Cardiac muscle cell (in vitro differentiated cells and primary cell): ENCODE measurements around the gene FRMD5. TPM values are rescaled to one million over a fixed set of nuclear protein-coding genes. Genes with fewer than 3 reads are reported as not detected.
A peak's percentile ranks its signal among the peaks of the same experiment; 100 is the strongest.

Source experiments
- DNase-seq, 2 donors: peaks; one replicate each; pipeline versions ENCODE4 v3.0.0 to v3.0.0-alpha.2; 2010 to 2017; ENCODE audit warnings: low read depth in 1 of 2, low spot score in 1 of 2
- H3K27ac ChIP-seq: fragments of 200-600 bp; sonication (generic); 2 replicates; pipeline ENCODE4 v1.5.1; 2016
- H3K27me3 ChIP-seq: fragments of 200-600 bp; sonication (generic); 2 replicates; pipeline ENCODE4 v1.6.0; 2016; ENCODE audit warnings: control low read depth
- H3K36me3 ChIP-seq: fragments of 200-600 bp; sonication (generic); 2 replicates; pipeline ENCODE4 v1.5.1; 2016; ENCODE audit warnings: control low read depth
- H3K4me1 ChIP-seq: fragments of 200-600 bp; sonication (generic); 2 replicates; pipeline ENCODE4 v1.8.1; 2017; ENCODE audit warnings: low read depth, mild to moderate bottlenecking, mixed run types
- H3K4me3 ChIP-seq: fragments of 200-600 bp; sonication (generic); 2 replicates; pipeline ENCODE4 v1.5.1; 2016; ENCODE audit warnings: mild to moderate bottlenecking
- H3K9me3 ChIP-seq: fragments of 200-600 bp; sonication (generic); 2 replicates; pipeline ENCODE4 v1.5.1; 2017; ENCODE audit warnings: low read depth, mild to moderate bottlenecking, control low read depth
- polyA plus RNA-seq: library from polyadenylated mRNA; unstranded; fragments of >200 nt; fragmentation: Nextera tagmentation; extraction: Ambion mirVana; gene quantifications from 2 replicates; pipeline ENCODE4 v1.2.1, GENCODE V29; 2016
- total RNA-seq: library from RNA; depleted of rRNA; stranded (reverse); fragments of >200 nt; gene quantifications from 2 replicates; pipeline ENCODE4 v1.2.3, GENCODE V29; 2016
- TF ChIP-seq, protein P1 (sequence below): IDR thresholded peaks from 2 replicates; pipeline ENCODE4 v1.5.1; 2012; ENCODE audit warnings: low read depth, mild to moderate bottlenecking, low read length

The FRMD5 gene
- total and polyA plus RNA-seq, 2 experiments from 2014 or later, result 26.8 to 59.7 TPM

DNA sequence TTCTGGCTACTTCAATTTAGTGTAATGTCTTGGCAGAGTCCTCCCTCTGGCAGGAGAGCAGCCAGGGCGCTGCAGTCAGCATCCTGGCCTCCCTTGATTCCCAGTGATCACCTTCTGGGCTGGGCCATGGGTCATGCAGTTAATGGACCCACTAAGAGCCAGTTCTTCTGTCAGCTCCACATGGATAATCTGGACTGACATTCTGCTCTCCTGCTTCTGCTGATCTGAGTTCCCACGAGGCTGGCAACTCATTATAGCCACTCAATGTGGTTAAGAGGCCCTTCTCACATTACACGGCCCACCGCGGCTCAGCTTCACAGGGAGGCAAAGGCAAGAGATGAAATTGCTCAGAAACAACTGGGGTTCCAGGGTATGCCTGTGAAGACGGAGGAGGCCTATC, 274.3 kb downstream of the FRMD5 start:
- H3K27ac ChIP-seq, result peak overlapping the region; percentile 49
- no peak overlapping the region for H3K4me3 ChIP-seq
- peak in 1 of 2 donors; percentile 83 for DNase-seq
- H3K4me1 ChIP-seq, result peaks cover 25% of the 10 kb centered on the region
- H3K36me3 ChIP-seq, result no peaks in the 10 kb centered on the region
- TF ChIP-seq, protein P1, sequence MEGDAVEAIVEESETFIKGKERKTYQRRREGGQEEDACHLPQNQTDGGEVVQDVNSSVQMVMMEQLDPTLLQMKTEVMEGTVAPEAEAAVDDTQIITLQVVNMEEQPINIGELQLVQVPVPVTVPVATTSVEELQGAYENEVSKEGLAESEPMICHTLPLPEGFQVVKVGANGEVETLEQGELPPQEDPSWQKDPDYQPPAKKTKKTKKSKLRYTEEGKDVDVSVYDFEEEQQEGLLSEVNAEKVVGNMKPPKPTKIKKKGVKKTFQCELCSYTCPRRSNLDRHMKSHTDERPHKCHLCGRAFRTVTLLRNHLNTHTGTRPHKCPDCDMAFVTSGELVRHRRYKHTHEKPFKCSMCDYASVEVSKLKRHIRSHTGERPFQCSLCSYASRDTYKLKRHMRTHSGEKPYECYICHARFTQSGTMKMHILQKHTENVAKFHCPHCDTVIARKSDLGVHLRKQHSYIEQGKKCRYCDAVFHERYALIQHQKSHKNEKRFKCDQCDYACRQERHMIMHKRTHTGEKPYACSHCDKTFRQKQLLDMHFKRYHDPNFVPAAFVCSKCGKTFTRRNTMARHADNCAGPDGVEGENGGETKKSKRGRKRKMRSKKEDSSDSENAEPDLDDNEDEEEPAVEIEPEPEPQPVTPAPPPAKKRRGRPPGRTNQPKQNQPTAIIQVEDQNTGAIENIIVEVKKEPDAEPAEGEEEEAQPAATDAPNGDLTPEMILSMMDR, result no peak
- no peaks in the 10 kb centered on the region for H3K9me3 ChIP-seq
- H3K27me3 ChIP-seq, result no peaks in the 10 kb centered on the region

DNA sequence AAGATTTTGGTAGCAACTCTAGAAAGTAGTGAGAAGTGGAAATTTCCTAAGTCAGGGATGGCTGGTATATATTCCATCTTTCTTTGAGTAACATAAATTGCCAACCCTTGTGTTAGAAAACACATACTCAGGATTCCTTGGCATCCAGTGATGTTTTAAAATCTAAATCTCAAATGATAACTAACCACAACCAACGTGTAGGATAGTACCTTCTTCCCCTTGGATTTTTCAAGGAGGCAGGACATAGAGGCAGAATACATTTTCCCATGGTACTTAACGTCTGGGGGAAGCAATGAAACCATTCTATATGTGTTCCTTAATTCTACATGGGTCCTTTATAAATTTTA, 274.8 kb downstream of the FRMD5 start:
- Histone ChIP-seq H3K27me3 (no peaks in the 10 kb centered on the region), H3K36me3 (no peaks in the 10 kb centered on the region), H3K27ac (no peak overlapping the region), H3K9me3 (no peaks in the 10 kb centered on the region), H3K4me1 (peaks cover 22% of the 10 kb centered on the region), H3K4me3 (no peak overlapping the region)
- DNase-seq, result peak in 1 of 2 donors; percentile 43
- TF ChIP-seq, protein P1, result no peak

DNA sequence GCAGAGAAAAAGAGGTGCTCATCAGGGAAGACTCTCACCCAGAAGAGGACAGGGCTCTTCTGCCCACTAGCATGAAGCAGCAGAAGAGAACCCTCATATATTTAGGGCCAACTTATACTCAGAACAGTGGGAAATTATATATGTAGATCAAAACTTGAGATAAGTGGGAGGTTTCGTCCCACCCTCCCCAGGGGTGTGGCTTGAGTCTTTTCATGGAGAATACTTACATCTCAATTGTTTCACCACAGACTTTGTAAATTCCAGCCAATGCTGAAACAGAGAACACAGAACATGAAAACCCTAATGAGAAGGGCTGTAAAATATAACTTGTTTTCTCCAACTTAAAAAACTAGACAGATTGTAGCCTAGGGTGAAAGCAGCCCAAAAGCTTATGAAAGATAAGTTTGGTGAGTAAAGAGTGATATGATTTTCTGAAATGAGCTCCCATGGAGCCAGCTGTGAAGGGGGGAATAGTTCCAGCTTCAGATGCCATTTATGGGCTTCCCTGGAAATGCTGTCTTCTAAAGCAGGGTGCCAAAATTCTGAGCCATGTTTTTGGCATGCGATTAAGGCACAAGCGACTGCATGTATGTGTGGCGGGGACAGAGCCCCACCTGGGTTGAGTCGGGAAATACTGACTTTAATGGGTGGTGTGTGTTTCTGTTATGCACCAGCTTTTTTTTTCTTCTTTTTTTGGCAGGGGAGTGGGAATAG, 275.4 kb downstream of the FRMD5 start:
- TF ChIP-seq, protein P1, result no peak
- Histone ChIP-seq H3K27me3 (no peaks in the 10 kb centered on the region), H3K4me1 (peaks cover 22% of the 10 kb centered on the region), H3K9me3 (no peaks in the 10 kb centered on the region), H3K27ac (no peak overlapping the region), H3K4me3 (no peak overlapping the region), H3K36me3 (no peaks in the 10 kb centered on the region)
- DNase-seq, result peak in 1 of 2 donors; percentile 26

DNA sequence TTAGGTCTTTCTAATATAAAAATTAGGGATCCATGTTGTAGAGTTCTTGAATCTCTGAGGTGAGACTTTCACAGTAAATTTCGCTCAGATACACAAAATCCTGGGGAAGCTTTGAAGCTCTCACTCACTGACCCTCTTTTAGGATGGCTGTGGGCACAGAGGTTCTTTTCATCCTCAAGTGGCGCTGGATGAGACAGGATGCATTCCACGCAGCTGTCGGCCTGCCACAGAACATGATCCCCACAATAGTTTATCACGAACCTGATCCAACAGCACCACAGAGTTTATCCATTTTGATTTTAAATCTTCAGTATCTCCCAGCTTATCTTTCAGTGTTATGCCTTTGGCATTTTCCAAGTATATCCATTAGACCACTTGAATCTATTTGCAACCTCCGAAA, 276.4 kb downstream of the FRMD5 start:
- TF ChIP-seq, protein P1, result no peak
- Histone ChIP-seq H3K4me3 (no peak overlapping the region), H3K27me3 (no peaks in the 10 kb centered on the region), H3K27ac (no peak overlapping the region), H3K36me3 (no peaks in the 10 kb centered on the region), H3K4me1 (peaks cover 22% of the 10 kb centered on the region), H3K9me3 (no peaks in the 10 kb centered on the region)
- no peak for DNase-seq

DNA sequence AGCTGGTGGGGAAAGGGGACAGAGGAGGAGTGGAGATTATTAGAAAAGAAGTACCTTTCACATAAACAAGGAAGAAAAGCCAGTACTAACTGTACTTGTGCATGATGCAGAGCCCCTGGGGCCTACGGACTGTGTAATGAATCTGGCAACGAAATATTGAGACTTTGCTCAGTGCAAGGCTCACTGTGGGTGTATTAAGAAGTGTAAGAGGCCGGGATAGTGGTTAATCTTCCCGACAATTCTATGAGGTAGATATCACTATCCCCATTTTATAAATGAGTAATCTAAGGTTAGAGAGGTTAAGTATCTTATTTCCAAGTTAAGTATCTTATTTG, 278.8 kb downstream of the FRMD5 start:
- DNase-seq, result no peak
- H3K4me3 ChIP-seq, result no peak overlapping the region
- H3K27me3 ChIP-seq, result no peaks in the 10 kb centered on the region
- TF ChIP-seq, protein P1, result no peak
- no peaks in the 10 kb centered on the region for H3K9me3 ChIP-seq
- no peak overlapping the region for H3K27ac ChIP-seq
- no peaks in the 10 kb centered on the region for H3K36me3 ChIP-seq
- peaks cover 18% of the 10 kb centered on the region for H3K4me1 ChIP-seq
